Keratinocyte (primary cell): ENCODE data around the gene GRIN3A. TPM values are rescaled to one million over a fixed set of nuclear protein-coding genes. Genes with fewer than 3 reads are reported as not detected.

Source experiments
- DNase-seq: peaks from one replicate; pipeline ENCODE4 v3.0.0-alpha.2; 2011; ENCODE audit warnings: low read depth, missing footprints, low spot score
- FAIRE-seq: peaks from 2 replicates; lab custom pipeline; 2011; peaks lifted over from hg19 to GRCh38; lab: Jason Lieb, UNC
- H2AFZ ChIP-seq: 2 replicates; pipeline ENCODE4 v1.6.0; 2012; ENCODE audit warnings: low read length, control low read depth, inconsistent platforms; ENCODE audit not compliant: control insufficient read depth
- H3K27ac ChIP-seq: 2 replicates; pipeline ENCODE4 v1.5.1; 2011; ENCODE audit warnings: low read length; ENCODE audit not compliant: control insufficient read depth, insufficient read depth
- H3K27me3 ChIP-seq: 3 replicates; pipeline ENCODE4 v1.6.0; 2011; ENCODE audit warnings: low read length; ENCODE audit not compliant: control insufficient read depth, insufficient read depth; ENCODE audit errors: extremely low read depth
- H3K36me3 ChIP-seq, 2 experiments: 2 replicates in 1 of 2; 3 replicates in 1 of 2; pipeline ENCODE4 v1.5.1; 2011; ENCODE audit warnings: low read length in 2 of 2, mild to moderate bottlenecking in 1 of 2; ENCODE audit not compliant: control insufficient read depth in 2 of 2, insufficient read depth in 2 of 2; ENCODE audit errors: extremely low read depth in 1 of 2
- H3K4me1 ChIP-seq: 3 replicates; pipeline ENCODE4 v1.5.1; 2011; ENCODE audit warnings: low read length; ENCODE audit not compliant: control insufficient read depth, insufficient read depth; ENCODE audit errors: extremely low read depth
- H3K4me2 ChIP-seq: 3 replicates; pipeline ENCODE4 v1.6.0; 2011; ENCODE audit warnings: low read depth, low read length; ENCODE audit not compliant: control insufficient read depth, insufficient read depth; ENCODE audit errors: extremely low read depth
- H3K4me3 ChIP-seq, 3 experiments: fragments of 200-600 bp in 1 of 3; sonication (generic) in 1 of 3; 2 replicates in 2 of 3; 3 replicates in 1 of 3; pipeline ENCODE4 v1.5.1; 2011 to 2016; ENCODE audit warnings: low read length in 3 of 3, mild to moderate bottlenecking in 3 of 3, control low read depth in 2 of 3, inconsistent platforms in 1 of 3, low read depth in 1 of 3, mixed read lengths in 1 of 3, mixed run types in 1 of 3, moderate library complexity in 1 of 3; ENCODE audit not compliant: control insufficient read depth in 2 of 3, insufficient read depth in 2 of 3; ENCODE audit errors: extremely low read depth in 1 of 3
- H3K79me2 ChIP-seq: 2 replicates; pipeline ENCODE4 v1.6.0; 2012; ENCODE audit warnings: low read length; ENCODE audit not compliant: control insufficient read depth, insufficient read depth
- H3K9ac ChIP-seq: 3 replicates; pipeline ENCODE4 v1.6.0; 2011; ENCODE audit warnings: low read length; ENCODE audit not compliant: control insufficient read depth, insufficient read depth; ENCODE audit errors: extremely low read depth
- H3K9me1 ChIP-seq: 3 replicates; pipeline ENCODE4 v1.6.0; 2011; ENCODE audit warnings: low read length; ENCODE audit not compliant: control insufficient read depth, insufficient read depth; ENCODE audit errors: extremely low read depth
- H3K9me3 ChIP-seq: 2 replicates; pipeline ENCODE4 v1.5.1; 2012; ENCODE audit warnings: low read depth, low read length; ENCODE audit not compliant: control insufficient read depth
- H4K20me1 ChIP-seq: 3 replicates; pipeline ENCODE4 v1.6.0; 2011; ENCODE audit warnings: low read length; ENCODE audit not compliant: control insufficient read depth, insufficient read depth; ENCODE audit errors: extremely low read depth
- EZH2 ChIP-seq: IDR thresholded peaks from one replicate; pipeline ENCODE4 v1.6.1; 2012; ENCODE audit warnings: inconsistent platforms, mild to moderate bottlenecking, low read length, moderate library complexity
- dilution Hi-C: fragments of 300-500 bp; cut with MboI; formaldehyde crosslinking; loops from one replicate; pipeline ENCODE4 v1.7.0; 2020; ENCODE audit warnings: low sequenced_read_pairs; ENCODE audit not compliant: extremely low pct_ligation_motif_present
- polyA plus RNA-seq, 5 experiments: library from polyadenylated mRNA; depleted of rRNA in 3 of 5; stranded (reverse) in 3 of 5; stranded (forward) in 1 of 5; unstranded in 1 of 5; fragments of >200 nt; gene quantifications; 1 replicate in 1 of 5; 2 replicates in 3 of 5; 3 replicates in 1 of 5; pipeline versions ENCODE4 v1.2.1 to v1.2.3, GENCODE V29; 2011 to 2012; ENCODE audit warnings: missing spikeins in 2 of 5, low read depth in 1 of 5, low replicate concordance in 1 of 5
- TF ChIP-seq, protein P1 (sequence below), 3 experiments: IDR thresholded peaks in 1 of 3; conservative IDR thresholded peaks in 1 of 3; optimal IDR thresholded peaks in 1 of 3; 2 replicates in 2 of 3; 3 replicates in 1 of 3; pipeline versions ENCODE3 to v1.5.1; 2011; ENCODE audit warnings: low read length in 3 of 3, mild to moderate bottlenecking in 3 of 3, moderate library complexity in 2 of 3, control low read depth in 1 of 3, inconsistent platforms in 1 of 3; ENCODE audit not compliant: insufficient read depth in 2 of 3; ENCODE audit errors: extremely low read depth in 1 of 3

GRIN3A gene
- polyA plus RNA-seq, 1 donor (not counting 4 experiments of a cell fraction or from before 2014, with no cell fraction given), result not detected

DNA sequence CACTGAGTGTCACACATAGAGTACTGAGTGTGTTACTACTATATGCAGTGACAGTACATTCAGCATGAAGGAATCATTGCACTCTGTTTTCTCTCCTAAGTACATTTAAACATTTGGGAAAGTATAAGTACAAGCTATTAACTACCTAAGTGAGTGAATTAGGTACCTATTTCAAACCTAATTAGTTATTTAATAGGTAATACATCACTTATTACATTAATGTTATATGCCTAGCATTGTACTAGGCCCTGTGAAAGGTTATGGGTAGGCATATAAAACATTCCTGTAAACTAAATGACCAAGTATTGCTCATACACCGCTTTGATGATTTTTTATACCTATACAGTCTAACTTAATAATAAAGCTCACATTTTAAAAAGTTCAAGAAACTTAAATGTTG is 118.0 kb downstream of the GRIN3A start:
- FAIRE-seq, result no peak
- dilution Hi-C loops, result no loop called here
- no peak overlapping the region for H3K4me2 ChIP-seq

DNA sequence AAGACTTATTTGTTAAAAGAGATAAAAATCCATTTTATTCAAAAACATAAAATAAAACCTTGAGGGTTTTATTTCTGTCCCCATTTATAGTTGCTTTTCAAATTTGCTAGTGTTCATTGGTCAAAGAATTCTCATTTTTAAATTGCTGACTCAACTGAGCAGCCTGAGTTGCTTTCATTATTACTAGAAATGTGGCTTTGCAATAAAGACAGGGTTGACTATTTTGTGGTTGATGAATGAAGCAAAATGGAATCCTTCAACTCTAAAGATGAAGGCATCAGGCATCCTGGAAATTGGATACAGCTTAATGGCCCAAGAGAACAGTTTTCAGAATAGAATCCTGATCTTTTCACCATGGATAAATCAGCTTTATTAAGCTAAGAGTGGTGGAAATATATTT is 119.7 kb downstream of the GRIN3A start:
- Histone ChIP-seq H4K20me1 (no peaks in the 10 kb centered on the region), H3K79me2 (no peaks in the 10 kb centered on the region), H3K4me2 (no peak overlapping the region), H3K27me3 (no peaks in the 10 kb centered on the region), H3K9ac (no peak overlapping the region), H3K4me3 (no peak overlapping the region), H3K9me1 (no peaks in the 10 kb centered on the region), H3K4me1 (no peaks in the 10 kb centered on the region), H2AFZ (no peak overlapping the region), H3K36me3 (no peaks in the 10 kb centered on the region), H3K27ac (no peak overlapping the region), H3K9me3 (no peaks in the 10 kb centered on the region)
- DNase-seq (no peak), FAIRE-seq (no peak)
- dilution Hi-C loops, result no loop called here
- TF ChIP-seq, protein P1, sequence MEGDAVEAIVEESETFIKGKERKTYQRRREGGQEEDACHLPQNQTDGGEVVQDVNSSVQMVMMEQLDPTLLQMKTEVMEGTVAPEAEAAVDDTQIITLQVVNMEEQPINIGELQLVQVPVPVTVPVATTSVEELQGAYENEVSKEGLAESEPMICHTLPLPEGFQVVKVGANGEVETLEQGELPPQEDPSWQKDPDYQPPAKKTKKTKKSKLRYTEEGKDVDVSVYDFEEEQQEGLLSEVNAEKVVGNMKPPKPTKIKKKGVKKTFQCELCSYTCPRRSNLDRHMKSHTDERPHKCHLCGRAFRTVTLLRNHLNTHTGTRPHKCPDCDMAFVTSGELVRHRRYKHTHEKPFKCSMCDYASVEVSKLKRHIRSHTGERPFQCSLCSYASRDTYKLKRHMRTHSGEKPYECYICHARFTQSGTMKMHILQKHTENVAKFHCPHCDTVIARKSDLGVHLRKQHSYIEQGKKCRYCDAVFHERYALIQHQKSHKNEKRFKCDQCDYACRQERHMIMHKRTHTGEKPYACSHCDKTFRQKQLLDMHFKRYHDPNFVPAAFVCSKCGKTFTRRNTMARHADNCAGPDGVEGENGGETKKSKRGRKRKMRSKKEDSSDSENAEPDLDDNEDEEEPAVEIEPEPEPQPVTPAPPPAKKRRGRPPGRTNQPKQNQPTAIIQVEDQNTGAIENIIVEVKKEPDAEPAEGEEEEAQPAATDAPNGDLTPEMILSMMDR (optimal IDR thresholded peaks at IDR 0.05 in 1 of 3, IDR thresholded peaks at IDR 0.05 in 1 of 3, conservative IDR thresholded peaks at IDR 0.05 in 1 of 3; ENCODE audit: extremely low read depth in 1 of 3, insufficient read depth in 2 of 3, low read length in 3 of 3), result no peak
- no peak for TF ChIP-seq EZH2

More for the DNA sequence above, 118.0 kb downstream of the GRIN3A start:
- H4K20me1 ChIP-seq, result no peaks in the 10 kb centered on the region
- TF ChIP-seq, protein P1 (optimal IDR thresholded peaks at IDR 0.05 in 1 of 3, IDR thresholded peaks at IDR 0.05 in 1 of 3, conservative IDR thresholded peaks at IDR 0.05 in 1 of 3; ENCODE audit: extremely low read depth in 1 of 3, insufficient read depth in 2 of 3, low read length in 3 of 3), result no peak
- TF ChIP-seq EZH2, result no peak
- no peak for DNase-seq
- H3K27me3 ChIP-seq, result no peaks in the 10 kb centered on the region
- H3K4me1 ChIP-seq, result no peaks in the 10 kb centered on the region
- H3K36me3 ChIP-seq, result no peaks in the 10 kb centered on the region
- H3K9me3 ChIP-seq, result no peaks in the 10 kb centered on the region
- H2AFZ ChIP-seq, result no peak overlapping the region
- H3K4me3 ChIP-seq, result no peak overlapping the region
- H3K27ac ChIP-seq, result no peak overlapping the region
- no peaks in the 10 kb centered on the region for H3K79me2 ChIP-seq
- no peaks in the 10 kb centered on the region for H3K9me1 ChIP-seq
- no peak overlapping the region for H3K9ac ChIP-seq
